ENCODE results near the gene LCP2.

GRCh38 chr5:170219615-170220014 is 78.0 kb downstream of the LCP2 start:
- peak; percentile 55 for TF ChIP-seq POLR2AphosphoS5 (IDR thresholded peaks at IDR 0.05; ENCODE audit: insufficient read depth, low read depth, low read length)
- TF ChIP-seq MAX (IDR thresholded peaks at IDR 0.05; ENCODE audit: insufficient read depth, insufficient read length) = no peak
- TF ChIP-seq CTCF (IDR thresholded peaks at IDR 0.05; ENCODE audit: extremely low read depth in 1 of 2, insufficient read depth in 1 of 2, low read depth in 1 of 2, low read length in 2 of 2) = no peak
- TF ChIP-seq FOS (IDR thresholded peaks at IDR 0.05; ENCODE audit: borderline replicate concordance, insufficient read depth, low read length) = peak; percentile 98
- peak; percentile 75 for TF ChIP-seq JUN (IDR thresholded peaks at IDR 0.05; ENCODE audit: borderline replicate concordance, insufficient read depth, insufficient read length, low read depth)
- no peak for TF ChIP-seq POLR2A (IDR thresholded peaks at IDR 0.05; ENCODE audit: low read depth, low read length)

Measured in endothelial cell of umbilical vein (primary cell).